GM10248 (cell line): Measurements from ENCODE around the gene MTG2.

Experiments
- CTCF ChIA-PET: fragments of 300-600 bp; sonication (Branson Sonifier 250); formaldehyde crosslinking; extraction: SDS; loops from one replicate; lab custom pipeline; 2021; ENCODE audit warnings: antibody characterized with exemption; lab: Yijun Ruan, JAX
- POLR2A ChIA-PET: fragments of 350-650 bp; sonication (Branson Sonifier 250); formaldehyde crosslinking; extraction: SDS; loops from one replicate; lab custom pipeline; 2020; ENCODE audit warnings: antibody characterized with exemption; lab: Yijun Ruan, JAX
- DNase-seq: peaks from one replicate; pipeline ENCODE4 v3.0.0; 2012; ENCODE audit errors: extremely low spot score
- CTCF ChIP-seq: IDR thresholded peaks from 2 replicates; pipeline ENCODE4 v1.5.1; 2012; ENCODE audit warnings: mild to moderate bottlenecking, low read depth; ENCODE audit errors: extremely low read depth, missing control alignments, control extremely low read depth

The MTG2 gene

GRCh38 chr20:62149532-62150309 lies 33.1 kb upstream of the MTG2 start:
- DNase-seq: no peak
- ChIA-PET CTCF (interaction anchor here (1.3 kb wide), 1 partner anchor 8 kb away, joined by 3 read pairs; no protein-coding TSS in a partner anchor), POLR2A (interaction anchor here (1.0 kb wide), 1 partner anchor 11 kb away, joined by 3 read pairs; no protein-coding TSS in a partner anchor)
- TF ChIP-seq CTCF: no peak

GRCh38 chr20:62150310-62150575 lies 32.6 kb upstream of the MTG2 start:
- TF ChIP-seq CTCF: no peak
- POLR2A ChIA-PET: interaction anchor here (1.0 kb wide), 1 partner anchor 12 kb away, joined by 3 read pairs; no protein-coding TSS in a partner anchor
- CTCF ChIA-PET: interaction anchor here (1.3 kb wide), 1 partner anchor 9 kb away, joined by 3 read pairs; no protein-coding TSS in a partner anchor
- DNase-seq: no peak

- ChIA-PET CTCF (no interaction called here), POLR2A (interaction anchor here (0.6 kb wide), 1 partner anchor 236 kb away, joined by 5 read pairs; the partner anchor contains the start of gene RPS21)
- TF ChIP-seq CTCF: no peak
- no peak for DNase-seq
Measured at GRCh38 chr20:62151225-62151624, 31.6 kb upstream of the MTG2 start.

GRCh38 chr20:62151835-62152364 lies 30.9 kb upstream of the MTG2 start:
- DNase-seq: no peak
- CTCF ChIA-PET: no interaction called here
- TF ChIP-seq CTCF: no peak
- POLR2A ChIA-PET: interaction anchor here (0.6 kb wide), 1 partner anchor 235 kb away, joined by 5 read pairs; the partner anchor contains the start of gene RPS21

GRCh38 chr20:62155428-62156253 lies 27.2 kb upstream of the MTG2 start:
- DNase-seq: no peak
- TF ChIP-seq CTCF: no peak
- POLR2A ChIA-PET: no interaction called here
- CTCF ChIA-PET: interaction anchor here (0.6 to 1.8 kb wide), 4 partner anchors 13 to 147 kb away, joined by 3 to 13 read pairs (median 4); no protein-coding TSS in a partner anchor

GRCh38 chr20:62156254-62156556 lies 26.6 kb upstream of the MTG2 start:
- DNase-seq: no peak
- CTCF ChIA-PET: interaction anchor here (0.6 to 1.8 kb wide), 6 partner anchors 11 to 147 kb away, joined by 3 to 13 read pairs (median 4); no protein-coding TSS in a partner anchor
- no peak for TF ChIP-seq CTCF
- POLR2A ChIA-PET: no interaction called here
